ENCODE results near the gene WDPCP.
"Not testable (repeated sequence)": the region's sequence is repeated elsewhere in the genome, so short reads cannot be mapped to it uniquely, and the experiment has no call there.

The WDPCP gene

DNA sequence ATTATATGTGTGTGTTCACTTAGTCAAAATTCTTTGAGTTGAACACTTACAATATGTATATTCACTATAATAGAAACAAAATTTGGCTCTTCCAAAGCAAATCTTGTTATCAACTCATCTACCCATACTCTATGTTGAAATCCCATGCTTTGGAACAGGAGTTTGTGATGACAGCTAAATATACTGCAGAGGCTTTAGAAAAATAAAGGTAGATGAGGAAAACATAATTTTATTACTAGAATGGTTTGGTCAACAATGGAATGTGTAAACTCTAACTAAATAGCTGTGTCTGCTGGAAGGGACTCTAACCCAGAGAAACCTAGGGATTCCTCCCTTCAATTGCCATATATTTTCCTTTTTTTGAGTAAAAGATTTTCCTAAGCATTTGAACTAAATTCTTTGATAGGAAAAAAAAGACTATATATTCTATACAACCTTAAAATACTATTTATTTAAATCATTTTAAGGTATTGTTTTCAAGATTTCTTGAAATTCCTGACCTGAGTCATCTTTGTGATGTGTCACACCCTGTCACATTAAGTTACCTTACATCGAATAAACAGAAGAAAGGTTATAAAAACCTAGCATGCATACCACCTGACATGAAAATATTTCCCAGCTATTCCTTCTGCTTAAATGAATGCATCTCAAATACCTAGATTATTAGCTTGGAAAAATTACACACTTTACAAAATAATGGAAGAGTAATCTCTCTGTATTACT lies 362.2 kb downstream of the WDPCP start:
- no peak for DNase-seq (ENCODE audit: low read depth)

DNA sequence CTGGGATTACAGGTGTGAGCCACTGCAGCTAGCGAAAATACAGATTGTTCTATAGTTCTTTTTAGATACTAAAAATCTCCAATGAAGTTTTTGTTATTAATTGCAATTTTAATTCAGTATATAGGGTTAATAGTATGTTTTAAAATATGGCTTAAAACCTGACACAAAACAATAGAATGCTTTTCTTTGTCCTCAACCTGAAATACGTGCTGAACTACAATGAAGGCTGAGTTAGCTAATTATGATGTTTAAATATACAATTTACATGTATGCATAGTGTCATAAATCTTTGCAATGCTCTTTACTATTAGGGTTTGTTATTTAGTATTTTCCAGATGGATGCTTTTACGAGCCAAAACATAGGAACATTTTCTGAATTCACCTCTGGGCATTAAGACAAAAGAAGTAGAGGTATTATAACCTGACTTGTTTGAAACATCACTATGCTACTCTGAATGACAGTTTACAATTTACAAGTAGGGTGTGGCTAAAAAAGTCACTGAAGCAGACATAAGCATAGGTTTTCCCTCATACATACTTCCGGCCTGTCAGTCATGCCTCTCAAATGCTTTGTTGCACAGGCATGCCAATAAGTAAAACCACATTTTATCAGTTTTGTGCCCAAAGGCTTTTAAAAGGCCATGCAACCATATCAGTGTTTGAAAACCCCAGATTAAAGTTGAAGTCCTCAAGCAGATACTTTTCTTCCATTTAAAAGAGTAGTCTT lies 369.3 kb downstream of the WDPCP start:
- no peak for DNase-seq (ENCODE audit: low read depth)

DNA sequence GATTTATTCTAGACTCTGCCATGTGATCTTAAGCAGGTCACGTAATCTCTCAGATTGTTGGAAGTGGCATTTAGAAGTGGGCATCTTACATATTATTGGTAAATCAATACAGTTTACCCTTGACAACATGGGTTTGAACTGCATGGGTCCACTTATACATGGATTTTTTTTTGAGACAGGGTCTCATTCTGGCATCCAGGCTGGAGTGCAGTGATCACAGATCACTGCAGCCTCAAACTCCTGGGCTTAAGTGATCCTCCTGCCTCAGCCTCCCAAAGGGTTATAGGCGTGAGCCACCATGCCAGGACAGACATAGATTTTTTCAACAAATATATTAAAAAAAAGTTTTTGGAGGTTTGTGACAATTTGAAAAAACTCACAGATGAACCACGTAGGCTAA lies 393.0 kb downstream of the WDPCP start:
- DNase-seq (ENCODE audit: low read depth), result no peak

DNA sequence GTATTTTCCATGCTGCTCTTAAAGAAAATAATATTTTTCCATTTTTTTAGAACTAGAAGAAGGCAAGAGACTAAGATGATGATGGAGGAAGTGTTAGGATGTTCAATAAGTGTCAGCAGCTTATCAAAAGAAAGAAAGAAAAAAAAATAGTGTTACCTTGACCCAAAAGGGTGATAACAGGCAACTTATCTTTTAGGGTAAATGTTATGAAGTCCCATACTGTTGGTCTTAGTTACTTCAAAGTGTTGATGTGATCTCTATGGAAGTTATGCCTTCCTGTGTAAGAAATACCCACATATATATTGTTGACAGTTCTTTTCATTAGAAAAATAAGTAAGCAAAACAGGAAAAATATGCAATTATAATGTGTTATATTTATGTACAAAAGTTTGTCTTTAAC lies 394.1 kb downstream of the WDPCP start:
- no peak for DNase-seq (ENCODE audit: low read depth)

DNA sequence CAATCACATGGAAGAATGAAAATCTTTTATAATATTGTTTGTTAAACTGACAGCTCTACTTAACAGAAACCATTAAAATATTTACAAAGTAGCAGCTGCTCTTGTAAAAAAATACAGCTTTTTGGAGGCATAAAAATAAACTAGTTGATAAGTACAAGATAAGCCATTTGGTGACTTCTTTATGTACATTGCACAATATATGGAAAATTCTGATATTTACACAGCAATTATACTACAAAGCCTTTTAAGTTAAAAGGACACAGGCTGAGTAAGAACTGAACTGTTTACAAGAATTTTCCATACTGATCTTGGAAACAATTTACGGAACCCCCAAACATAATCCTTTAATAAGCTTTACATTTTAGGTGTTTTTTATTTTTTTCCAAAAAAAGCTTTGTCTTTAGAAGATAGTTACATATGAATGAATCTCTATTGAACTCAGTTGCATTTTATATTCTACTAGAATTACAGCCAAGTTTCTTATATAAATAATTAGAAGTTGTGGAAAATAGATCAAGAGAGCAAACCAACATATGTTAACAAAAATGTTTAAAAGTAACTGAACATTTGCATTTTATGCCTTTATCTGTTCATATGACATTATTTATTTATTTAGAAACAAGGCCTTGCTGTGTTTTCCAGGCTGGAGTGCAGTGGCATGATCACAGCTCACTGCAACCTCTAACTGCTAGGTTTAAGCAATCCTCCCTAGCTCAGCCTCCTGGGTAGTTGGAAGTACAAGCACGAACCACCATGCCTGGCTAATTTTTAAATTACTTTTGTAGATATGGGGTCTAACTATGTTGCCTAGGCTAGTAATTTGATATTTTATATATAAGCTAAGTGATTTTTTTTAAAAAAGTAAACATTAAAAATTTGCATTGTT lies 395.1 kb downstream of the WDPCP start:
- DNase-seq (ENCODE audit: low read depth), result no peak

DNA sequence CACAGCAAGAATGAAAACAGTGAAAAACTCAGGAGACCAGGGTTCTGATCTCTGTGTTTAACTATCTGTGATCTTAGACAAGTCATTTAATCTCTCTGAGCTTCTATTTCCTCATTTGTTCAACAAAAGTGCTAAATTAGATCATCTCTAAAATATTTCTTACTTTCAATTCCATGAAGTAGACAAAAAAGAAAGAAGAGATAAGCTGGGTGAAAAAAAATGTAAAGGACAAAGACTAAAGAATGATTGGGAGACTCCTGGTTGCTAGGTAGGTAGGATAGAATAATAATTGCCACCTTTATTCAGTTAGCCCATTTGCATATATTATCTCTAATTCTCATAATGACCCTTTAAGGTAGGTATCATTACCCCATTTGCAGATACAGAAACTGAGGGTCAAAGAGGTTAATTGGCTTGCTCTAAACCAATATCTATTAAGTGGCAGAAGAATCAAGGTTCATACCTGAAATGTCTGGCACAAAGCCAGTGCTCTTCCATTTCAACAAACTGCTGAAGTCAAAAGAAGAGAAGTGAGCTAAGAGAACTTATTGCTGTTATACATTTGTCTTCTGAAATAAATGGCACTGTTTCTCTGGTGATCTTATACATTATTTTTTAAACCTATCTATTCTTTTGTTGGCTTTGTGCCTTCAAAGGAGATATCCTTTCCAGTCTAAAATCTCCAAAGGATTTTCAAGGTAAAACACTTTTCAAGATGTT lies 395.9 kb downstream of the WDPCP start:
- DNase-seq (ENCODE audit: low read depth), result no peak

DNA sequence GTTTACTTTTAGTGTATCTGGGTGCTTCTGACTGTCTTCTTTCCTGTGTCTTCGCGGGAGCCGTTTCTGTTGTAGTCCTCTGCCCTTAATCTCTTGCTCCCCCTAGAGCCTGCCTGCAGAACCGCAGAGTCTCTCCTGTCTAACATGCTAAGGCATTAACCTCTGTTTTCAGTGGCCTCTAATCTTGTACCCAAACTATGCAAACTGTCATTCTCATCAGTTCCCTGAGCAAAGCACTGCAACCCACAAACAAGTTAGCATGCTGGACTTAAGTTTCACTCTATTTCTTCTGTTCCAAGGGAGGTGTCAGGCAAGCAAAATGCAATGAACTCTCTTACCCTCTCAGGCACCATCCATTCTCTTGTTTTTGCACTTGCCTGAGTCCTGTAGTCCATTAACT lies 399.3 kb downstream of the WDPCP start:
- DNase-seq (ENCODE audit: low read depth), result no peak

DNA sequence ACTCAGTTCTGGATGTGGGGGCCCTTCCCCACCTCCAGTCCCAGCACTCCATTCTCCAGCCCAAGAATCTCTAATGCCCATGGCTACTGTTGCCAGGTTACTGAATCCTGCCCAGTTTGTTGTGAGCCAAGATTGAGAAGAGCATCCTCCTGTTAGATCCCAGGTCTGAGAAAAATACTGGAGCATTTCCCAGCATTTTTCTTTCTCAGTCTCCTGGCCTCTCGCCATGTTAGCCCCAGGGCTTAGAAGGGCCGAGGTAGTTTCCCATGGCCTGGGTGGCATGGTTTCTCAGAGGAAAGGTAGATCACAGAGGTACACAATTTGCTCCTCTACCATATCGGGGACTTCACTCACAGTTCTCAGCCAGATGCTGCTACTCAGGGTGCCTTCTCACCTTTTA lies 401.9 kb downstream of the WDPCP start:
- DNase-seq (ENCODE audit: low read depth), result no peak

DNA sequence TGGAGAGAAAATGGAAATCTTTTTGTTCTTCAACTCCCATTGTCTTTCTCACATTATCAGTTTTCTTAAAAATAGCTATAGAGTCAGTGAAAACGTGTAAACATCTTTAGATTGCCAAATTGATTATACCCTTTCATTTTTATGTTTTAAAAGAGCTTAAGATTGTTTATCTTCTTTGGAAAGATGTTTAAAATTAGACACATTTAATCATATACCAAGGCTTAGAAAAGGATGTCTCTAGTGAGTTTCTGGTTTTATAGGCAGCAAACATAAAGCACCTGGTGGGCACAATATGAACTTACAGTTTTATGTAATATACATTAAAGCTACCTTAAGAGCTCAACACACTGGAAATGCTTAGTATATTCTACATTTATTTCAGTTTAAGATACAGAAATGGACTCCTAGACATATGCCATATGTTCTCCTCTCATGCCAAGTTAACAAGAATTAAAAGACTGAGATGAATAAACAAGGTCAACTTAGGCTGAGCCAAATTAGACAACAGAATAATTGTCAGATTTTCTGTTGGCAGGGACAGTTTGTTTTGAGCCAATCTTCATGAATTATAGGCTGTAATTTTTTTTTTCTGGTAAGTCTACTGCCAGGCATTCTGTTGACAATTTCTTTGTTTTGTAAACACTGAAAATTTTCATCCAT lies 425.0 kb downstream of the WDPCP start:
- DNase-seq (ENCODE audit: low read depth), result no peak

DNA sequence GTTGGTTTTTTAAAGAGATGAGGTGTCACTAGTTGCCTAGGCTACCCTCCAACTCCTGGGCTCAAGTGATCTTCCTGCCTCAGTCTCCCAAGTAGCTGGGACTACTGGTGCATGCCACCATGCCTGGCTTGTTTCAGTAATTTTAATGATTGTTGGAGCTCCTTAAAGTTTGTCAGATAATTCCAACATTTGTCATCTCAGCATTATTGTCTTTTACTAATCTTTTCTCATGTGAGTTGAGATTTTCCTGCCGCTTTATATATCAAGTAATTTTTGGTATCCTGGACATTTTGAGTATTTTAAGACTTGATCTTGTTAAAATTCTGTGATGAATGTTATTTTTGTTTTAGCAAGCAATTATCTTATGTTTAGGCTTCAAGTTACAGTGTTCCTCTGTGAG lies 429.0 kb downstream of the WDPCP start:
- no peak for DNase-seq (ENCODE audit: low read depth)

DNA sequence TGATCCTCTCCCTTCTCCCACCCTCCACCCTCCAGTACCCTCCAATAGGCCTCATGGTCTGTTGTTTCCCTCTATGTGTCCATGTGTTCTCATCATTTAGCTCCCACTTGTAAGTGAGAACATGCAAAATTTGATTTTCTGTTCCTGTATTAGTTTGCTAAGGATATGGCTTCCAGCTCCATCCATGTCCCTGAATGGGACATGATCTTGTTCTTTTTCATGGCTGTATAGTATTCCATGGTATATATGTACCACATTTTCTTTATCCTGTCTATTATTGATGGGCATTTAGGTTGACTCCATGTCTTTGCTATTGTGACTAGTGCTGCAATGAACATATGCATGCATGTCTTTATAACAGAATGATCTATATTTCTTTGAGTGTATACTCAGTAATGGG lies 451.6 kb downstream of the WDPCP start:
- DNase-seq (ENCODE audit: low read depth), result not testable (repeated sequence)

DNA sequence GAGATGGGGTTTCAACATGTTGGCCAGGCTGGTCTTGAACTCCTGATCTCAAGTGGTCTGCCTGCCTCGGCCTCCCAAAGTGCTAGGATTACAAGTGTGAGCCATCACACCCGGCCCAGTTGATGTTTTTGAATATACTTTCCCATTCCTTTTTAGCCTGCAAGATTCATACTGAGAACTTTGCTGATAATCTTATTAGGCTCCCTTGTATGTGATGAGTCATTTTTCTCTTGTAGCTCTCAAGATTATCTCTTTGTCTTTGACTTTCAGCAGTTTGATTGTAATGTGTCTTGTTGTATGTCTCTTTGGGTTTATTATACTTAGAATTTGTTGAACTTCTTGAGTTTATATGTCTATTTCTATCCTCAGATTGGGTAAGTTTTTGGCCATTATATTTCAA lies 456.3 kb downstream of the WDPCP start:
- no peak for DNase-seq (ENCODE audit: low read depth)

DNA sequence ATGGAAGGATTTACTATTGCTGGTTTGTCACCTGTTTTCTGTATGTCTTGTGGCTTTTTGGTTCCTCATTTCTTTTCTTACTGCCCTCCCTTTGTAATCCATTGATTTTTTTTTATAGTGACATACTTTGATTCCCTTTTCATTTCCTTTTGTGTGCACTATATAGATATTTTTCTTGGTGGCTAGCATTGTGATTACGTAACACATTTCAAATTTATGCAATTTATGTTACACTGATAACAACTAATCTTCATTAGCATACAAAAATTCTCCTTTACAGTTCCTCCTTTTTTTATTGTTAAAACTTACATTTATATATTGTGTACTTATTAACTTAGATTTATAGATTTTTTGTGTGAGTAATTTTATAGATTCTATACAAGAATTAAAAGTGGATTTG lies 457.1 kb downstream of the WDPCP start:
- no peak for DNase-seq (ENCODE audit: low read depth)

DNA sequence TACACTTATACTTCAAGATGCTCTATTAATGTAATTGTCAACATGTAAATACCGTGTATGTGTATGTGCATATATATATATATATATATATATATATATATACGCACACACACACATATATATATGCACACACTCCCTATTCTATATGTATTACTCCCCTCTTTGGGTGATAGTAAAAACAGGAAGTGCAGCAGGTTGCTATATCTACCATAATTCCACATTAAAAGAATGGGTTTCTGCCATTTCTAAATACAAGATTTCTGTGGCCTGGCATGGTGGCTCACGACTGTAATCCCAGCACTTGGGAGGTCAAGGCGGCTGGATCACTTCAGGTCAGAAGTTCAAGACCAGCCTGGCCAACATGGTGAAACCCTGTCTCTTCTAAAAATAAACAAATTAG lies 460.7 kb downstream of the WDPCP start:
- no peak for DNase-seq (ENCODE audit: low read depth)

DNA sequence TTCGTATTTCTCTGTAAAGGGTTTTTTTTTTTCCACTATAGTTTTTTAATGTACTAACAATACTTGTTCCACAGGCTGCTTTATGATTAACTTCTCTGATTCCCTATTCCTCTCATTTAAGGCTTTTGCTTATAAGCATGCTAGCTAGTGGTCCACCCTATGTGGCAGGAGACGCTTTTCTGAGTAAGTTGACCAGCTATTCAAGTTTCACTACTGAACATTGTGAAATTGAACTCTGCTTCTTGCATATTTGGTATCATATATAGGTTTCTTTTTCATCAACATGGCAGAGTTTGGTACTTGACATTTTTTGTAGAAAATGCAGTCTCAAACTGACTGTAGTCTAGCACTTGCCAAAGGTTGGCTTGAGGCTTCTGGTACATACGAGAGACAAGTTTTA lies 463.4 kb downstream of the WDPCP start:
- DNase-seq (ENCODE audit: low read depth), result no peak

DNA sequence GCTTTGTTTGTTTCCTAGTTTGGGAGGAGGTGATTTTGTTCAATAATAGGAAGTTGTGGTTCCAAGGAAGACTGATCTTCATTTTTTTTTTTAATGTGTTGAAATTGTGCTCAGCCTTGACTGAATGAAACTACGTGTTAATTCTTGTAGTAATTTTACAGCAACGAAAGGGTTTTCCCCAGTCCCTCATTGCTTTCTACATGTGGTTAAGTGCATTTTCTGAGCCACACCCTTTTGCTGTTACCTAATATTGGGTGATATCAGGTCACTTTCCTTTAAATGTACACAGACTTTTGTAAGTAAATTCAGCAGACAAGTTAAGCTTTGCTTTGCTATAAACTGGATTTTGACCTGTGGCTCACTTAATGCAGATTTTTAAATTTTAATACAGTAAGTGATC lies 464.1 kb downstream of the WDPCP start:
- DNase-seq (ENCODE audit: low read depth), result no peak

DNA sequence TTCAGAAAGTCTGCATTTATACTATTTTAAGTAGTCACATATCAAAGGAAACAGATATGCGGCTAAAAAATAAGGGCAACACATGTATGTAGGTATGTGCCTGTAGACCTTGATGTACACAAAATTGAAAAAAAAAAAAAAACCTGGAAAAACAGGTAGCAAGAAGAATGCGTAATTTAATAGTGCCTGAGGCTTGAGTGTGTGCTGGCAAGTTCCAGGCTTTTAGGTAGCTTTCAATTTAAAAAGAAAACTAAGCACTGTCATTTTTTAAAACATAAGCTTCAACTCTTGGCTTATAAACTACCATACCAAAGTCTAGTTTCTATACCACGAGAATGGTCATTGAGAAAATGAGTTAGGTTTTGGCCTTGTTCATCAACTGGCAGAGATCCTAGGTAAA lies 465.4 kb downstream of the WDPCP start:
- no peak for DNase-seq (ENCODE audit: low read depth)

DNA sequence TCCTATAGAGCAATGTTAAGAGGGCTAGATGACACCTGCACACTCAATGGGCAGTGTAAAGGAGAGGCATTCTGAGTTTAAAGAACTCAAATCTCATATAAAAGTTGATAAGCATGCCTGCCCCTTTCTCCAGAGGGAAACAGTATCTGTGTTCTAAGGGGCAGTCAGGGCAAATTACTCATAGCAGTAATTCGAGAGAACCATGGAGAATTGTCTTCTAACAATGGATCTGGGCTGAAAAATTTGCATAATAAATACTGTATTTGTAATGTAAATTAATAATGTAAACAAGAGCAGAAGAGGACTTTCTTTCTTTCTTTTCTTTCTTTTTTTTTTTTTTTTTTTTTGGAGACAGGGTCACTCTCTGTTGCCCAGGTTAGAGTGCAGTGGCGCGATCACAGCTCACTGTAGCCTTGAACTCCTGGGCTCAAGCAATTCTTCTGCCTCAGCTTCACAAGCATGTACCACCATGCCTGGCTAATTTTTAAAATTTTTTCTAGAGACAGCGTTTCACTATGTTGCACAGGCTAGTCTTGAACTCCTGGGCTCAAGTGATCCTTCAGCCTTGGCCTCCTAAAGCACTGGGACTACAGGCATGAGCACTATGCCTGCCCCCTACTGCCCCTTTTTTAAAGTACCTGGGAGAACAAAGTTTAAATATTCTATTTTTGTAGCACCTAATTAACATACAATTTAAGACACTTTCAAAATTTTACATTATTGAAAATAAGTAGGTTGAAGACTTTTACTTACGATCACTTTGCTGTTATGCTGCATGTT lies 467.0 kb downstream of the WDPCP start:
- DNase-seq (ENCODE audit: low read depth), result no peak

DNA sequence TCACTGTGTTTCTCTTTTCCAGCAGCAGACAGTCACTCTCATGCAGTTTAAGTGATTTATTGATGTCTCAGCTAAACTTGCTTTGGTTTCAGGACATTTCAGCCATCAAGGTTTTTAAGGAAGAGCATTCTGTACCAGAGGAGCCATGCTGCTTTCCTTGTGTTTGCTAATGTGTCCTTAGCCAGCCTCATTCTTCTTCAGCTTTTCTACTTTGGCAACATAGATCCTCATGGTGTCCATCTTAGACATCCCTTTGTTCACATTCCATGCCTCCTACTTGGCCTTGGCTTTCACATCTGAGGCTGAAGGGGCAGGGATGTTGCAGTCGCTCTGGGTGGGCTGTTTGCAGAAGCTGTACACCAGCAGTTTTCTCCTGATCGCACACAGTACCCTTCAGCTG lies 469.5 kb downstream of the WDPCP start:
- DNase-seq (ENCODE audit: low read depth), result no peak

DNA sequence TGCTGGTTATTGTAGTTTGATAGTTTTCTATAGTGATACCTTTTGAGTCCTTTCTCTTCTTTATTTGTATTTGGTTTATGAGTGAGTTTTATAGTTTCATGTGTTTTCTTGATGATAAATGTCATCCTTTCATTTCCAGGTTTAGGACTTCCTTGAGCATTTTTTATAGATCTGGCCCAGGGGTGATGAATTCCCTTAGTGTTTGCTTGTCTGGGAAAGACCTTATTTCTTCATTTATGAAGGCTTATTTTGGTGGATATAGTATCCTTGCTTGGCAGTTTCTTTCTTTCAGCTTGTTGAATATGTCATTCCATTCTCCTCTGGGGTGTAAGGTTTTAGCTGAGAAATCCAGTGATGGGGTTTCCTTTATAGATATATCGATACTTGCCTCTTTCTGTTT lies 483.8 kb downstream of the WDPCP start:
- DNase-seq (ENCODE audit: low read depth), result no peak

DNA sequence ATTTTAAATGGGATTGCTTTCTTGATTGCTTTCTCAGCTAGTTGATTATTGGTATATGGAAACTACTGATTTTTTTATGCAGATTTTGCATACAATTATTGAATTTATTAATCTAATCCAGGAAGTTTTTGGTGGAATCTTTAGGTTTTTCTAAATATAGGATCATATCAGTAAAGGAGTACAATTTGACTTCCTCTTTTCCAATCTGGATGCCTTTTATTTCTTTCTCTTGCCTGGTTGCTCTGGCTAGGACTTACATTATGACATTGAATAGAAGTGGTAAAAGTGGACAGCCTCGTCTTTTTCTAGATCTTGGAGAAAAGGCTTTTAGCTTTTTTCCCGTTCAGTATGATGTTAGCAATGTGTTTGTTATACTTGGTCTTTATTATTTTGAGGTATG lies 486.3 kb downstream of the WDPCP start:
- DNase-seq (ENCODE audit: low read depth), result no peak

Data from activated T-cell treated with anti-CD3 and anti-CD28 coated beads for 1 hour (primary cell).